Esophagus muscularis mucosa (tissue), 4 donors: ENCODE measurements around the gene TMEM200C. TPM values are rescaled to one million over a fixed set of nuclear protein-coding genes. Genes with fewer than 3 reads are reported as not detected.

Experiments used
- DNase-seq: peaks from one replicate; pipeline ENCODE4 v3.0.0-alpha.2; 2017; ENCODE audit errors: extremely low spot score
- H3K27ac ChIP-seq, 4 donors: fragments of 200-600 bp; sonication (generic); replicated peaks in 1 of 4; 1 replicate in 3 of 4; 2 replicates in 1 of 4; pipeline ENCODE4 v1.5.1; 2016 to 2019; ENCODE audit warnings: mild to moderate bottlenecking in 1 of 4
- H3K27me3 ChIP-seq, 4 donors: fragments of 200-600 bp; sonication (generic); one replicate each; pipeline versions ENCODE4 v1.5.1 to v1.6.0; 2016 to 2019
- H3K36me3 ChIP-seq, 4 donors: fragments of 200-600 bp; sonication (generic); one replicate each; pipeline ENCODE4 v1.5.1; 2016 to 2019
- H3K4me1 ChIP-seq, 4 donors: fragments of 200-600 bp; sonication (generic); one replicate each; pipeline ENCODE4 v1.5.1; 2016 to 2019
- H3K4me3 ChIP-seq, 4 donors: fragments of 200-600 bp; sonication (generic); 1 replicate in 2 of 4; 2 replicates in 2 of 4; pipeline ENCODE4 v1.5.1; 2016 to 2019; ENCODE audit warnings: mild to moderate bottlenecking in 4 of 4, moderate library complexity in 1 of 4
- H3K9me3 ChIP-seq, 4 donors: fragments of 200-600 bp; sonication (generic); 1 replicate in 3 of 4; 2 replicates in 1 of 4; pipeline ENCODE4 v1.5.1; 2016 to 2019
- CTCF ChIP-seq, 3 experiments: fragments of 200-600 bp in 2 of 3; fragments of 450-650 bp in 1 of 3; sonication (generic) in 2 of 3; IDR thresholded peaks; one replicate each; pipeline ENCODE4 v1.5.1; 2017 to 2019; ENCODE audit warnings: antibody characterized with exemption in 3 of 3, mild to moderate bottlenecking in 2 of 3, moderate library complexity in 1 of 3
- EP300 ChIP-seq: sonication (generic); formaldehyde crosslinking; IDR thresholded peaks from one replicate; pipeline ENCODE4 v1.6.1; 2017; ENCODE audit warnings: antibody characterized with exemption
- POLR2A ChIP-seq: fragments of 450-650 bp; IDR thresholded peaks from one replicate; pipeline ENCODE4 v1.6.1; 2017; ENCODE audit warnings: antibody characterized with exemption, moderate library complexity, mild to moderate bottlenecking, low read depth
- POLR2AphosphoS5 ChIP-seq, 2 donors: sonication (generic); formaldehyde crosslinking; IDR thresholded peaks; one replicate each; pipeline ENCODE4 v1.6.1; 2017; ENCODE audit warnings: antibody characterized with exemption in 2 of 2
- WGBS: methylation state at CpG from one replicate; pipeline ENCODE4 v1.1.5; 2018; 5-methylcytosine and 5-hydroxymethylcytosine counted together
- intact Hi-C: fragments of 100-400 bp; cut with DNase I; formaldehyde crosslinking; loops from one replicate; pipeline ENCODE4 v1.15.1; 2023
- total RNA-seq, 4 donors: library from RNA; depleted of rRNA; stranded (reverse); fragments of >200 nt; gene quantifications; one replicate each; pipeline versions ENCODE4 v1.1.0 to v1.2.1, GENCODE V29; 2016

The TMEM200C gene
- total RNA-seq, 4 donors from 2014 or later: under 0.01 to 0.92 (median 0.36) TPM

DNA sequence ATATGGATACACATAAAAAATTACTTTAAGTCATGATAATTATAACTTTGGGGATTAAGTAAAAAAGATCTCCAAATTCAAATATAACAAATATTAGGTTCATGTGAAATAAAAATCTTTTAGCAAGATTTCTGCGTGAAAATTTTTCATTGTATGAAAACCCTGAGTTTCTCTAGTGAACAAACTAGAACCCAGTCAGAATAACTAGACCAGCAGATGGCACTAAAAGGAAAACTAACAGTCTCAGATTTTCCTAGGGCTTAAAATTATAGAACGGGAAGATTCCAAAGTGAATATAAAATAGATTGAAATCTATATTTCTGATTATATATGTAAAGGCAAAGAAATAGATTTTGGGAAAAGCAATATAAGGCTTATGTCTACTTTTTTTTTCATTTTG is 43.3 kb downstream of the TMEM200C start:
- H3K4me1 ChIP-seq: no peaks in the 10 kb centered on the region
- 46% methylated on average over 2 of the region's 2 CpGs for WGBS
- TF ChIP-seq EP300 (no peak), POLR2A (no peak), POLR2AphosphoS5 (IDR thresholded peaks at IDR 0.05) (no peak), CTCF (IDR thresholded peaks at IDR 0.05) (no peak)
- peaks cover 0 to 11% (median 0%) of the 10 kb centered on the region in 4 donors for H3K27me3 ChIP-seq
- H3K27ac ChIP-seq: no peak overlapping the region
- no peaks in the 10 kb centered on the region for H3K9me3 ChIP-seq
- no peak for DNase-seq
- no peaks in the 10 kb centered on the region for H3K36me3 ChIP-seq
- intact Hi-C loops: no loop called here
- no peak overlapping the region for H3K4me3 ChIP-seq

- H3K9me3 ChIP-seq: no peaks in the 10 kb centered on the region
- no peaks in the 10 kb centered on the region for H3K36me3 ChIP-seq
- peaks cover 0 to 4% (median 0%) of the 10 kb centered on the region in 4 donors for H3K27me3 ChIP-seq
- WGBS: 61% methylated on average over 3 of the region's 3 CpGs
- intact Hi-C loops: no loop called here
- no peak overlapping the region for H3K27ac ChIP-seq
- DNase-seq: no peak
- TF ChIP-seq POLR2A: no peak
- no peaks in the 10 kb centered on the region for H3K4me1 ChIP-seq
- no peak overlapping the region for H3K4me3 ChIP-seq
Measured at GRCh38 chr18:5842653-5843052, 52.7 kb downstream of the TMEM200C start.

DNA sequence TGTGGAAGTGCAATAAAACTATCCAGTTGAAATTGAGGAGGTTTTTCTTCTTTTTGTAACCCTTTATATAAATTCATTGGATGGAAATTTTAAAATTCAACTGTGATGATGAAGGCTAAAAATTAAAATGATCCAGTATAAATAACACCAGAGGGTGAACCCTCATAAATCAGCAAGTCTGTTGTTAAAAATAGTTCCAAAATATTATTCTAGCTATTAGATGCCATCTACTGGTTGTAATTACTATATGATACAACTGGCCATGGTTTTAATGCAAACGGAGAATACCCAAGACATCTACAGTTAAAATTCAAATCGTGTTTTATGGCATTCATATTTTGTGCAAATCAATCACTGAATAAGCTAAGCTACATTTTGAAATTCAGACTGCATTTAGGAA is 53.8 kb downstream of the TMEM200C start:
- 38% methylated on average over 2 of the region's 2 CpGs for WGBS
- intact Hi-C loops: no loop called here

DNA sequence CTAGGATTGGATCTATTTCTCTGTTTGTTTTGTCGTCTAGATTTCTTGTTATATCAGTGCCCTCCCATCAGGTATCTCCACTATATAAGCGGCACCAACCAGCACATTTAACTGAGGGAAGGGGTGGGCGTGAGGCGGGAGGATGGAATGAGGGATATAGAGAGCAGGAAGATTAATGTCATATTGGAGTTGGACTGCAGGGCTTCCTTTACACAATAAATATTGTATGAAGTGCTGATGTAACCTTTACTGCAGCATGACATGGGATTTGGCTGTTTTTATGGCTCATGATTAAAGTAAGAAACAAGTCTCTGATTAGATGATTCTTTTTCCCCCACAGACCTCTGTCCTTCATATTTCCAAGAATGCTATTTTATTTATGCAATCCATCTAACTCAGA is 54.8 kb downstream of the TMEM200C start:
- Histone ChIP-seq H3K27ac (no peak overlapping the region), H3K9me3 (no peaks in the 10 kb centered on the region), H3K27me3 (peaks cover 0 to 4% (median 0%) of the 10 kb centered on the region in 4 donors), H3K4me3 (no peak overlapping the region), H3K36me3 (no peaks in the 10 kb centered on the region), H3K4me1 (no peaks in the 10 kb centered on the region)
- intact Hi-C loops: no loop called here
- 79% methylated on average over 4 of the region's 4 CpGs for WGBS
- DNase-seq: no peak
- TF ChIP-seq POLR2A: no peak
- no peak for TF ChIP-seq EP300
- TF ChIP-seq POLR2AphosphoS5 (IDR thresholded peaks at IDR 0.05): no peak
- TF ChIP-seq CTCF (IDR thresholded peaks at IDR 0.05): no peak

More for the DNA sequence above, 53.8 kb downstream of the TMEM200C start:
- no peaks in the 10 kb centered on the region for H3K36me3 ChIP-seq
- no peaks in the 10 kb centered on the region for H3K9me3 ChIP-seq
- no peak overlapping the region for H3K27ac ChIP-seq
- peaks cover 0 to 4% (median 0%) of the 10 kb centered on the region in 4 donors for H3K27me3 ChIP-seq
- no peak for DNase-seq
- TF ChIP-seq CTCF (IDR thresholded peaks at IDR 0.05) (no peak), POLR2AphosphoS5 (IDR thresholded peaks at IDR 0.05) (no peak), POLR2A (no peak), EP300 (no peak)
- H3K4me1 ChIP-seq: no peaks in the 10 kb centered on the region
- H3K4me3 ChIP-seq: no peak overlapping the region

DNA sequence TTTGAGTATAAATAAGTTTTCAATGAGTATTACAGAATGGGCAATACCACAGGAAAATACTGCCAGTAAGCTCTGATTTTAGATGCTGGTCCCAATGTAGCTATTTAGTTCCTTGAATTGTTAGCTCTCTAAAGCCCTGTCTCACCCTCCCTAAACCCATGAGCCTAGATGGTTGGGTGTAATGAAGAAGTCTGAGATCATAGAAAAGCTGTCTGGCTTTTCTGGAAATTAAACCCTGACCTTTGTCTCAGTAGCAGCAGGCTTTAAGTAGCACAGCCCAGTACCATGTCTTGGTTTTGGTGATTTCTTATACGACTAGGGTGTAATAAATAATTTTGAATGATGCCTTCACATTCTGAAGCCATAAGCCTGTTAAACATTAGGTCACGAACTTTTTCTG is 55.3 kb downstream of the TMEM200C start:
- WGBS: 72% methylated on average over 2 of the region's 2 CpGs
- Histone ChIP-seq H3K36me3 (no peaks in the 10 kb centered on the region), H3K27me3 (peaks cover 0 to 4% (median 0%) of the 10 kb centered on the region in 4 donors), H3K4me1 (no peaks in the 10 kb centered on the region), H3K4me3 (no peak overlapping the region), H3K9me3 (no peaks in the 10 kb centered on the region), H3K27ac (no peak overlapping the region)
- DNase-seq: no peak
- intact Hi-C loops: no loop called here
- no peak for TF ChIP-seq POLR2AphosphoS5 (IDR thresholded peaks at IDR 0.05)
- TF ChIP-seq CTCF (IDR thresholded peaks at IDR 0.05): no peak
- TF ChIP-seq EP300: no peak
- no peak for TF ChIP-seq POLR2A
